HEK293T (cell line): ENCODE measurements around the gene KPNA1.

Experiments used
- ARNT ChIP-seq: fragments of 450-650 bp; IDR thresholded peaks from 2 replicates; pipeline ENCODE4 v1.6.1; 2017; ENCODE audit warnings: mild to moderate bottlenecking
- CTBP1 ChIP-seq: fragments of 450-650 bp; IDR thresholded peaks from 2 replicates; pipeline ENCODE4 v1.6.1; 2016; ENCODE audit warnings: borderline replicate concordance
- ELF4 ChIP-seq: fragments of 450-650 bp; IDR thresholded peaks from 2 replicates; pipeline ENCODE4 v1.6.1; 2017; ENCODE audit warnings: antibody characterized with exemption
- FOXK2 ChIP-seq: fragments of 450-650 bp; IDR thresholded peaks from 2 replicates; pipeline ENCODE4 v1.6.1; 2016; ENCODE audit warnings: mild to moderate bottlenecking
- L3MBTL2 ChIP-seq: fragments of 450-650 bp; conservative IDR thresholded peaks from 2 replicates; pipeline ENCODE4 v1.6.1; 2016; ENCODE audit warnings: mild to moderate bottlenecking
- SP1 ChIP-seq: fragments of 450-650 bp; IDR thresholded peaks from 2 replicates; pipeline ENCODE4 v1.6.1; 2017
- TARDBP ChIP-seq: fragments of 450-650 bp; IDR thresholded peaks from 2 replicates; pipeline ENCODE4 v1.6.1; 2016
- ZNF384 ChIP-seq: fragments of 450-650 bp; IDR thresholded peaks from 2 replicates; pipeline ENCODE4 v1.6.1; 2016
- TF ChIP-seq, protein P1 (sequence below): fragments of 450-650 bp; IDR thresholded peaks from 2 replicates; pipeline ENCODE4 v1.6.1; 2016

DNA sequence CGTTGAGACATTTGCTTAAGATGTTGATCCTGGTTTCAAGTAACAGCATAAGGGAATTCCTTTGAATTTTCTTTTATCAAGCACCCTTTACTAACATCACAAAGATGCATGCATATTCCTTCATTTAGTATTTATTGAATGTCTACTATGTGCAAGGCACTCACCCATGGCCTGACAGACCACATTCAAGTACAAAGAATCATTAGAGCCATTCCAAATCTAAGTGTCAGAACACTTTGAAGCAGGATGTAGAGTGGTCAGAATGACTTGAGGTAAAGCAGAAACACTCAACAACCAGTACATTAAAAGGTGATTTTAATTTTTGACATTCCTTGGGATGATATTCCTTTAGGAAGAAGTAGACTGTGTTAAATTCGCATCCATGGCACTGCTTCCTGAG lies 92.9 kb downstream of the KPNA1 start:
- TF ChIP-seq ARNT (no peak), ELF4 (no peak), ZNF384 (no peak), CTBP1 (no peak), L3MBTL2 (no peak), TARDBP (no peak), SP1 (no peak), FOXK2 (no peak)
- TF ChIP-seq, protein P1, sequence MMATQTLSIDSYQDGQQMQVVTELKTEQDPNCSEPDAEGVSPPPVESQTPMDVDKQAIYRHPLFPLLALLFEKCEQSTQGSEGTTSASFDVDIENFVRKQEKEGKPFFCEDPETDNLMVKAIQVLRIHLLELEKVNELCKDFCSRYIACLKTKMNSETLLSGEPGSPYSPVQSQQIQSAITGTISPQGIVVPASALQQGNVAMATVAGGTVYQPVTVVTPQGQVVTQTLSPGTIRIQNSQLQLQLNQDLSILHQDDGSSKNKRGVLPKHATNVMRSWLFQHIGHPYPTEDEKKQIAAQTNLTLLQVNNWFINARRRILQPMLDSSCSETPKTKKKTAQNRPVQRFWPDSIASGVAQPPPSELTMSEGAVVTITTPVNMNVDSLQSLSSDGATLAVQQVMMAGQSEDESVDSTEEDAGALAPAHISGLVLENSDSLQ, result no peak
